Hematopoietic multipotent progenitor cell treated with erythropoietin and hydrocortisone succinate and interleukin-3 and kit ligand, for 15 days (in vitro differentiated cells): Measurements from ENCODE around the gene ATP2C2.
A peak's percentile ranks its signal among the peaks of the same experiment; 100 is the strongest.
"Not testable (repeated sequence)": the region's sequence is repeated elsewhere in the genome, so short reads cannot be mapped to it uniquely, and the experiment has no call there.

Experiments used
- DNase-seq: peaks from one replicate; pipeline ENCODE4 v3.0.0-alpha.2; 2015; ENCODE audit warnings: low spot score

Gene ATP2C2

DNA sequence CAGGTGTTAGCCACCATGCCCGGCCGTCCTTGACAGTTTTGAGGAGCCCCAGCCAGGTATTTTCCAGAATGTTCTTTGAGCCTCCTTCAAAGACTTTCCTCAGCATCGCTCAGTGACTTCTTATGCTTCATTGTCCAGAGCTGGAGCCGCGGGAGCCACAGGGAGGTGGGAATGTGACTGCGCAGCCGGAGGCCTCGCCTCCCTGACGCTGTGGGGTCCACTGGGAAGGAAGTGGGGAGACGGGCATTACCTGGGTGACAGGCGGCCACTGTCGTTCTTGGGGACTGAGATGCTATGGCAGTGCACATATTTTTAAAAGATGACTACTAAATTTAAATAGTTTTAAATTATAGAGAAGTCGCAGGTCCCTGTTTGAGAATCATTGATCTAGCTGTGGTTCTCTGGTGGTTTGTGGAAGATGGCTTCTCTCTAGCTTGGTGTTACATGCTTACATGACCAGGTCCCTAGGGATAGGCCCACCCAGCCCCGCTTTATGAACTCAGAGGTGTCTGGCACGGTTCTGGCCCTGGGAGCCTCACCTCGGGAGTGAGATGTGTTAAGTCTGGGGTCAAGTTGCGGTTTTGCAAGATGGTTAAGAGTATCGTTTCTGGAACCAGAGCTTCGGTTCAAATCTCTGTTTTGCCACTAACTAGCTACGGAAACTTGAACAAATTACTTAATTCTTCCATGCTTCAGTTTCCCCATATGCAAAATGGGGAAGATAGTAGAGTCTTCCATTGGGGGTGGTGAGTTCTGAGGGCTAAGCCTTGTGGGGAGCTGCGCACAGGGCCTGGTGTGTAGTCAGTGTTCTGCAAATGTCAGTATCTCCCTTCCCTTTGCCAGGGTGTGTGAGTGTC lies 53.0 kb downstream of the ATP2C2 start:
- DNase-seq = no peak

DNA sequence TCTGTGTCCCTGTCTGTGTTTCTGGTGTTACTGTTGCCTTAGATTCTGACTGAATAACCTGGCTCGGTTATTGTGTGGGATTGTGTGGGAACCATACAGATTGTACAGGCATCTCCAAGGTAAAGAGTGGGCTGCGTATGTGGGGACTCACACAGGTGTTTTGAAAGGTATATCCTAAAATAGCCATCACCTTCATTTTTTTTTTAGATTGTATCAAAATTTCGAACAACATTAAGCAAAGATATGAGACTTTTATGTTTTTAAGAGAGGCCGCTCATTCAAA lies 53.5 kb downstream of the ATP2C2 start:
- DNase-seq = no peak

DNA sequence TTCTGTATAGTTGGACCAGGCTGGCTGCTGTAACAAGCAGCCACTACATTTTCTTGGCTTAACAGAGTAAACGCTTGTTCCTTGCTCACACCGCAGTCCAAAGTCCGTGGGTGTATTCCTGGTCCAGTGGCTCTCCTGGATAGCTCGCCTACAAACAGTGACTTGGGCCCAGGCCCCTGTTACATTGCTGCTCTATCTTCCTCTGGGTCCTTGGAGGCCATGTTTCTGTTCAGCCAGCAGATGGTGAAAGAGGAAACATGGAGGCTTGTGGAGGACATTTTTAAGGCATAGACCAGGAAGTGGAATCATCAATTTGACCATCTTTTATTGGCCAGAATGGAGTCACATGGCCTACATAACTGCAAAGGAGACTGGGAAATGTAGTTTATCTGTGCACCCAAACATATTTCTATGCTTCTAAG lies 55.1 kb downstream of the ATP2C2 start:
- DNase-seq = peak; percentile 5

DNA sequence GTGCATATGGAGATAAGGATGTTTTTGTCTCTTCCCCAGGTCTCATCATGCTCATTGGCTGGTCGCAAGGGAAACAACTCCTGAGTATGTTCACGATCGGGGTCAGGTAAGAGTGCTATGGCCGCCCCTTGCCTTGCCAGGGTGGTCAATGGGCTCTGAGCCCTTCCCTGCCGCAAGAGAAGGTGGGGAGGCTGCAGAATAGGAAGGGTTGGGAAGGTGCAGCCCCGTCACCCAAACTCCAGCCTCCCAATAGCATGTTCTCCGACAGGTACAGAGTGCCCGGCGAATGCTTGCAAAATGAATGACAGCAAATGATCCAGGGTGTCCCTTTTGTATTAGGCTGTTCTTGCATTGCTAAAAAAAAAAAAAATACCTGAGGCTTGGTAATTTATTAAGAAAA lies 57.4 kb downstream of the ATP2C2 start:
- no peak for DNase-seq

DNA sequence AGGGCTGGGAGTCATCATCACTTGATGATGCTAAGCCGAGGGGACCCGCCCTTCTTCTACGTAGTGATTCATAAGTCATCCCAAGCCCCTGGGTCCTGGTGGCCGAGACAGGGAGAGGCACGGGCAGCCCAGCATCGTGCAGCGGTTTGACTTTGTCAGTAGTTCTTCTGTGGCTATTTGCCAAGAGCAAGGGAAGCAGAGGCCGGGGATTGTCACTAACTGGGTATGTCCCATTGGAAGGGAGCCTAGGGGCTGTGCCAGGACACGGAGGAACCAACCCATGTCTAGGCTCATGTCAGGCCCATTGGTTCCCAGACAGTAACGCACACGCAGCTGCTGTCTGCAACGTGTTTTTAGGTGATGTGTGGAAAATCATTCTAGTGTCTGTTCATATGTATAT lies 58.5 kb downstream of the ATP2C2 start:
- no peak for DNase-seq

DNA sequence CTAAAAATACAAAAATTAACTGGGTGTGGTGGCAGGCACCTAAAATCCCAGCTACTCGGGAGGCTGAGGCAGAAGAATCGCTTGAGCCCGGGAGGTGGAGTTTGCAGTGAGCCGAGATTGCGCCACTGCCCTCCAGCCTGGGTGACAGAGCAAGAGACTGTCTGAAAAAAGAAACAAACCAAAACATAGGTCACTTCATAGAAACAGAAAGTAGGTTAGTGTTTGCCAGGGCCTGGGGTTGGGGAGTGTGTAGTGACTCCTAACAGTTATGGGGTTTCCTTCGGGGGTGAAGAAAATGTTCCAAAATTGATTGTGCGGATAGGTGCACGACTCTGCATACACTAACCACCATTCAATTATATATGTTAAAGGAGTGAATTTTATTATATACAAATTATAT lies 59.2 kb downstream of the ATP2C2 start:
- no peak for DNase-seq

DNA sequence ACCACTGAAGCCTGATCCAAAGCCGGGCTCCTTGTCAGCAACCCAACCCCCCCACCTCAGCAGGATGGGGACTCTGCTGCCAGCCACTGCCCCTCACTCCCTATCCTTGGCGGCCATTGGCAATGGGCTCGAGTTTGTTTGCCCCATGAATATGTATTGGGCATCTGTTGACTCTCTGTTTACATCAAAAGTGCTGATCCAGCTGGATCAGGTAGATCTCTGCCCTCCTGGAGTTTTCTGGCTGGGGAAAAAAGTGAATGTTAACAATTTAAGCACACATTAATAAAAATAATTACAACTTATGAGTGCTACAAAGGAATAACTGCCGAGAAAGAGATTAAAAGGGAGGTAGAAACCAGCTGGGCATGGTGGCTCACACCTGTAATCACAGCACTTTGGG lies 62.5 kb downstream of the ATP2C2 start:
- no peak for DNase-seq

DNA sequence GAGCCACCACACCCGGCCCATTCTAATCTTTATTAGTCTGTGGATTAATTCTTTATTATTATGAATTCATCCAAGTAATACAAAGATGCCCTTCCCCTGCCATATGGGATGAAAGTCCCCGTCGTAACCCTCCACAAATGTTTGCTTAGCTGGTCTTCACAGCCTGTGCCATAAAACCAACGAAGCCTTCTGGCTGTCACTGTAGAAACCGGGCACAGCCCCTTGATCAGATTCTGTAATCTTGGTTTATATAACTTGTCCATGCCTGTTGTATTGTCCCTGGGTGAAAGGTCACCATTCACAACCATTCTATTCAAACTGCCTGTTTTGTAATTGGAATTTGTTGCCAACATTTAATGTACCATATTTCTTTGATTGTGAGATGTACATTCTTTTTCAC lies 66.5 kb downstream of the ATP2C2 start:
- no peak for DNase-seq

DNA sequence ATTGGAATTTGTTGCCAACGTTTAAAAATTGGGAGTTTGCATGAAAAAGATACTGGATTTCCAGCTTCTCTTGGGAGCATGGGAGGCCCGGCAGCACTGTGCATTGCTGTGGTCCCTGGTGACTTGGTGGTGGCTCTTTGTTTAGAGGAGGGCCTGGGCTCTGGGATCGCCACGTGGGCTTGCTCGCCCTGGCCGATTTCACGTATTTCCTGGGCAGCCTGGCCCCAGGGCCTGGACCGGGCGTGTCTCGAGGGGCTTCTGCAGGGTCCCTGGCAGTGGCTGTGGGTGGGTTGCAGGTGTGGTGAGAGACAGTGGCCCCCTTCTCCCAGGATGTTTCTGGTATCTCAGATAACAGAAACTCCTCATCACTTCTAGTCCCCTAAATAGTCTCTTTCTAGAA lies 67.9 kb downstream of the ATP2C2 start:
- no peak for DNase-seq

DNA sequence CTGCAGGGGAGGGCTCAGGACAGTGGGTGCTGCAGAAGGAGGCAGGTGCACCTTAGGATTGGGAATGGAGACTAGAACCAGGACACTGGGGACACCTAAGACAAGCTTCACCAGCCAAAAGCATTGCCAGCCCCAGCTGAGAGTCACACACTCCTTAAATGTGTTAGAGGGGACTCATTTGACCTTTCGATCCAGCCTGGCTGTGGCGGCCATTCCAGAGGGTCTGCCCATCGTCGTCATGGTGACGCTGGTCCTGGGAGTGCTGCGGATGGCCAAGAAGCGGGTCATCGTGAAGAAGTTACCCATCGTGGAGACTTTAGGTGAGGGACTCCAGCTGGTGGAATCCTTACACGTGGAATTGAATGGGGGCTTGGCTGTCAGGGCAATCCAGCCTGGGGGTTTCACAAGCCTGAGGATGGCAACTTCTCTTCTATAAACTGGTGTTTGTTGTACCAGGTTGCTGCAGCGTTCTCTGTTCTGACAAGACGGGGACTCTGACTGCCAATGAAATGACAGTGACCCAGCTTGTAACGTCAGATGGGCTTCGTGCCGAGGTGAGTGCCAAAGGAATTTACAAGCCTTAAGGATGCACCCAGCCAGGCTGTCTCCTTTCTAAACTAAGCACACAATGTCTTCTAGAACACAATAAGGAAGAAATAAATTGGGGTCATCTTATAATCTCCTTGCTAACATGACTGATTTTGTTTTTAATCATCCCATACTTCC lies 70.8 kb downstream of the ATP2C2 start:
- DNase-seq = no peak

DNA sequence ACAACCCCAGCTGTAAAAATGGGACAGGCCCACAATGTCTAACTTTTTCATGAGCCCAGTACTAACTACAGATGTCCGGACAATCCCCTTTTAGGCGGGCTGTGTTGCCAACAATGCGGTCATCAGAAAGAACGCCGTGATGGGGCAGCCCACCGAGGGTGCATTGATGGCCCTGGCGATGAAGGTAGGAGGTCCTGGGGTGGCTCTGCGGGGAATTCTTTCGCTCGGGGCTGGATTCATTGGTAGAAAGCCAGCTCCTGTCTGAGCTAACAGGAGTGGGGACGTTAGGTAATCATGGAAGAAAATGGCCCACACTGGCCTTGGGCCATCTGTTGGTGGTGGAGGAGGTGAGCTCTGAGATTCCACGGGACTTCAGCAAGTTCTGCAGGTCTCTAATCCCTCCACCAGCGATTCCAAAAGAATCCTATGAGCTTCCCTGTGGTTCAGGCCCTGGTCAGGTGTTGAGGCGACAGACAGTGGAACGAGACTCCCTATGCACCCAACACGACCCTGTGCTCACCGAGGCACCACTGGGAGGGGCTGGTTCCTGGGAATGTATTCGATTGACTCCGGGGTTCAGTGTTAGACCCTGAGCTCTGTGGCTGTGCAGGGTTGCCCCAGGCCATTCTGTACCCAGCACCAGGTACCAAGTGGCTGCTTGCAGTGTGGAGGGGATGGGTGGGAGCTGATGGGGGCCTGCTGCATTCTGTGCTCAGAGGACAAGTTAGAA lies 74.2 kb downstream of the ATP2C2 start:
- no peak for DNase-seq

DNA sequence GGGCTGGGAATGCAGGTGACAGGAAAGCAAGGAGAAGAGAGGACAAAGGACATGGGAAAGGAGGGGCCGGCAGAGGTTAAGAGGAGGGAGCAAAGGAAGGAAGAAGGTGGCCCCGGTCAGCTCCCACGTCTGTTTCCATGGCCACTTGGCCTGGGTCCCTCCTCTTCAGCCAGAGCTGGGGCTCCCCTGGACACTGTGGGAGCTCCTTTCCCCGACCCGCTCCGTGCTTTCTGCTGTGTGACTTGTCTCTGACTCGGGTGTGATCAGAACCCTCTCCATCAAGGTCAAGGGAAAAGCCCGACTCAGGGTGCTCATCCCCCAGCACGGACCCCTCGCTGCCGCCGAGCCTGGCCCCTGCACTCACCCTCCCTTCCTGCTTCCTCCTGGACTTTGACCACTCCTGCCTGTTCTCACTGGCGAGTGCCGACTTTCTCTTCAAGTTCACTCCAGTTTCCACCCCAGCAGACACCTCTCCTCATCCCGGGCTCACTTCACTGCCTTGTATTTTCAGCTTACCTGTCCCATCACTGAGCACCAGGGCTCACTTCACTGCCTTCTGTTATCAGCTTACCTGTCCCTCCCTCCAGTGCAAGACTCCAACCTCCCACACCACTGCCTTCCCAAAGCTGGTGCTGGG lies 74.9 kb downstream of the ATP2C2 start:
- DNase-seq = no peak

DNA sequence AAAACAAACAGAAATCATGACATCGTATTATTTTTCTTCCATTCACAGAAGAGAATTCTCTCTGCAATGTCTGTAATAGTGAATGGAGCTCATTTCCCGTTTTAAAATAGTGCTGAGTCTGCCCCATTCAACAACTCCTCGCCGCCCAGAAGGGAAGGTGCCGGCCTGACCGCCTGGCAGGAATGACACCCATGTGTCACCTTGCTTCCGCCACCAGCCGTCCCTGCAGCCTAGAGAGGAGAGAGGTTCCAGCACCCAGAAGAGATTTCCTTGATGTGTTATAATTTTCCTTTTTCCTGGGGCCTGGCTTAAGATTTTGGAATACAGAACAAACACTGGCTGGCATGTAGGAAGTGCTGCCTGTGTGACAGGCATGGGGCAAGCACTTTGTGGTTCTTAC lies 76.1 kb downstream of the ATP2C2 start:
- DNase-seq = no peak

DNA sequence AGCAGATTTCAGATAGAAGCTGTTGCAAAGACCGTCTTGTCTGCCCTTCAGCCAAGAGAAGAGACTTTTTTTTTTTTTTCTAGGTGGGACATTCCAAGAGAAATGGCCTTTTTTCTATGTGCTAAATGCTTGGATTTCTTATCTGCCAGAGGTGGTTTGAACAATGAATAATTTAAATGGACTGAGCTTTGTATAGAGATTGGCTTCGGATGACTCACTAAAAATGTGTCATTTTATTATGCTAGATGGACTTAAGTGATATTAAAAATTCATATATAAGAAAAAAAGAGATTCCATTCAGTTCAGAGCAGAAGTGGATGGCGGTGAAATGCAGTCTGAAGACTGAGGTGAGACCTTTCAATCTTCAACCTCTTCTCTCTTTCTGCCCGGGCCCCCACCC lies 77.7 kb downstream of the ATP2C2 start:
- DNase-seq = no peak

DNA sequence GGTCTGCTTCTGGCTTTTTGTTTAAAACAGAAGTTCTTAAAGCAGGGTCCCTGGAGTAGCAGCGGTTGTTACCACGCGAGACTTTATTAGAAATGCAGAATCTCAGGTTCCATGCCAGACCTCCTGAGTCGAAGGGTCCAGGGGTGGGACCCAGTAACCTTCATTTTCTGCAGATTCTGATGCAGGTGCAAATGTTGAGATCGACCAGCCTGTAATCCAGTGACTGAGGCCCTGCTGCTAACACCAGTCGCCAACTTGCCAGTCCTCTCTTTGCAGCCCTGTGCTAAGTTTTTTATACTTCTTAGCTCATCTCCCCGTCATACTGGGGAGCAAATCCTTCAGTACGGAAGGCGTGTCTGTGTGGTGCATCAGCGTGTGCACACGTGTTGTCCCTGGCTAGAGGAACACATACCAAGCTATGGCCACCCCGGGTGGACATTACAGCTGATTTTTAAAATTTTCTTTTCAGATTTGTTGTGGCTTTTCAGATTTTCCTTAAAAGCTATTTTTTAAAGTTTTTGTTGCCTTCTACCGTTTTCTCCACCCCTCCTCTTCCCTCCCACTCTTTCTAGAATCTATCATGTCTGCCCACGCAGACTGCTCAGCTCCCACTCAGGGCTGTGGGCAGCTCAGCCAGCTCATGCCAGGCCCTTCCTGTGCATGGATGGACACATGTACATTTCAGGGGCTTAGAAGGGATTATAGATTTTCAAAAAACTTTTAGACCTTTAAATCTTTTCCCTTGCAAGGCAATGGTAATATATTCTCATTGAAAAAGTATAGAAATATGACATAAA lies 78.5 kb downstream of the ATP2C2 start:
- DNase-seq = no peak

DNA sequence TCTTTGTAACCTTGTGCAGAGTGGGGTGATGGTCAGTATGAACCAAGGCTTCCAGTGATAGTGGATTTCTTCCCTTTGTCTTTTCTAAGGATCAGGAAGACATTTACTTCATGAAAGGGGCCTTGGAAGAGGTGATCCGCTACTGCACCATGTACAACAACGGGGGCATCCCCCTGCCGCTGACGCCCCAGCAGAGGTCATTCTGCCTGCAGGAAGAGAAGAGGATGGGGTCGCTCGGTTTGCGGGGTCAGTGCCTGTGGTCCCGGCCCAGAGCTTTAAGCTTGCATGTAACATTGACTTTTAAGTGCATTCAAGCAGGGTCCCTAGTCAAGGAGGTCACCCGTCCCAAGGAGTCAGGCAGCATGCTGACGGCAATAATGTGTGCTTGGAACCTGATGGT lies 80.1 kb downstream of the ATP2C2 start:
- no peak for DNase-seq

DNA sequence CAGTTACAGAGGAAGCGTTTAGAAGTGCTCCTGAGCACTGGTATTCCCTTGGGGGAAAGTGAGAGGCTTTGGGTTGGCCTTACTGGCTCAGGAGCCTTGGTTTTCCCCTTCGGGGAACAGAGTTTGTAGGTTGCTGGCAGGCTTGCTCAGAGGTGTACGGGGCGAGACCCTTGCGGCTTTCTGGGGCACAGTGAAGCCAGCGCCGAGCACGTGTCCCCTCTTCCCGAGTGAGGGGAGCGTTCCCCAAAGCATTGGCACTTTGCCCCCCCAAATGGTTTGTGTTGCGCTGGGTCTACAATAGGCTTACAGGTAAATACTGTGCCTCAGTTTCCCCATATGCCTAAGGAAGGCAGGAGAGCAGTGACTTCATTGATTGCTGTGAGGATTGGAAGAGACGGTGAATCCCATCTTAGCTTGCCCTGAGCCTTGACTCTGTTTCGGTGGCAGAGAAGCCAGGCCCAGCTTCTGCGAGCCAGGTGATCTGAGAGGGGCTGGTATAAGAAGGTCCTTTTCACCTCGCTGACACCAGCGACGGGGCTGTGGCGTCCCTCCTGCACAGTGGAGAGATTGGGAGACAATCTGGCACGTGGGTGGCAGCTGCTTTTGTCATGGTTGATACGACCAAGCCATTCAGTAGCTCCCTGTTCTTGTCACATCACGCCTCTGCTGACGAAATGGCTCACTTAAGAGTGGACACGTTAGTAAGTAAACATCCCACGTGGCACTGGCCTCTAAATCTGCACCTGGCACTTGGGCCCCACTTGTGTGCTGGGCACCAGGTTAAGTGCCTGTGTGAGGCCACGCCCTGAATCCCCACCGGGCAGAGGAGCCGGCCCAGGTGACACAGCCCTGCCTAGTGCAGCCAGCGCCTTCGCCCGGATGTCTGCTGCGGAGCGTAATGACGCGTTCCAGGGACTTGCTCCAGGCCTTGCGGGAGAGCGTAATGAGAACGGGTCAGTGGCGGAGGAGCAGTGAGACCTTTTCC lies 81.1 kb downstream of the ATP2C2 start:
- DNase-seq = no peak

DNA sequence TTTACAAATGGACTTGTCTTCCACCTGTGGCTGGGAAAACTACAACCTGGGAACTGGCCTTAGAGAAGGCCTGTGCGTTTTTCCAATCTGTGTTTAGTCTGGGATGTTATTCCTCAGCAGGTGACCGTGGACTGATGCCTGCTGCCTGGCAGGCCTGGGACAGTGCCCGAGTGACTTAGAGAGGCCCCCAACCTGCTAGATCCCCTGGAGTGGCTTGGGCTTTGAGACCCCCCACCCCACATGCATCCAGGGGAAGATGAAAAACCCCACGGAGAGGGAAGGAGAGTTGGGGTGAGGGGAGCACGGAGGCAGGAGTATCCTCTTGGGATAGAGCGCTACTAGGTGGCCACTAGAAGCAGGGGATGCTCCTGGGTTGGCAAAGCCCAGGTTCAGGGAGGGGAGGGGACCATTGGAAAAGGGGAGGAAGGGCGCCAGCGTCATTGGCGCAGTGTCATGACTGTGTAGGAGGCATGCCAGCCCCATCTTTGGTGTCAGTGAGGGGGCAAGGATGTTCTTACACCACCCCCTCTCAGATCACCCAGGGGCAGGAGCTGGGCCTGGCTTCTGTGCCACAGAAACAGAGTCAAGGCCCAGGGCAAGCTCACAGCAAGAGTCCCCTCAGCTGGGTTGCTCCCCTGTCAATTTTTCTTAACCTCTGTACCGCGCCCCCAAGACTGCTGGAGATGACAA lies 82.0 kb downstream of the ATP2C2 start:
- DNase-seq = no peak

DNA sequence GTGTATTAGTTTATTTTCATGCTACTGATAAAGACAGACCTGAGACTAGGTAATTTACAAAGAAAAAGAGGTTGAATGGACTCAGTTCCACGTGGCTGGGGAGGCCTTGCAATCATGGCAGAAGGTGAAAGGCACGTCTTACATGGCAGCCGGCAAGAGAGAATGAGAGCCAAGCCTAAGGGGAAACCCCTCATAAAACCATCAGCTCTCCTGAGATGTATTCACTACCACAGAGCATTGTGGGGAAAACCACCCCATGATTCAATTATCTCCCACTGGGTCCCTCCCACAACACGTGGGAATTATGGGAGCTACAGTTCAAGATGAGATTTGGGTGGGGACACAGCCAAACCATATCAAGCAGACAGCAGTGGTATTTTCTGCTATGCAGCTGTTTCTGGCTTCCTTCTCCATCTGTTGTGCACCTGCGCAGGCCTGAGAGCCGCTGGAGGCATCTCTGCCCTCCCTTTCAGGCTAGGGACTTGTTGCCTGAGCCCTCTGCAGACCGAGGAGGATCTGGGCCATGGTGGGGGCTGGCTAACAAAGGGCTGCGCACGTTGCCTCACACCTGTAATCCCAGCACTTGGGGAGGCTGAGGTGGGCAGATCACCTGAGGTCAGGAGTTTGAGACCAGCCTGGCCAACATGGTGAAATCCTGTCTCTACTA lies 82.8 kb downstream of the ATP2C2 start:
- DNase-seq = not testable (repeated sequence)
